ACC112 (cell line): ENCODE data around the gene PCSK5.
"Not testable (repeated sequence)": the region's sequence is repeated elsewhere in the genome, so short reads cannot be mapped to it uniquely, and the experiment has no call there.

Experiments used
- H2AFZ ChIP-seq: fragments of 200-600 bp; sonication (generic); one replicate; pipeline ENCODE4 v1.6.0; 2017; ENCODE audit warnings: antibody characterized with exemption, low read length; ENCODE audit not compliant: unreplicated experiment
- H3K27ac ChIP-seq: fragments of 200-600 bp; sonication (generic); 2 replicates; pipeline ENCODE4 v1.5.1; 2014; ENCODE audit warnings: low read depth, mild to moderate bottlenecking, antibody characterized with exemption, low read length, moderate library complexity
- H3K27me3 ChIP-seq: fragments of 200-600 bp; sonication (generic); 2 replicates; pipeline ENCODE4 v1.6.1; 2014; ENCODE audit warnings: mild to moderate bottlenecking, antibody characterized with exemption, low read length, moderate library complexity, mixed read lengths; ENCODE audit not compliant: insufficient read depth
- H3K36me3 ChIP-seq: fragments of 200-600 bp; sonication (generic); 2 replicates; pipeline ENCODE4 v1.6.1; 2016; ENCODE audit warnings: mild to moderate bottlenecking, antibody characterized with exemption, low read length, moderate library complexity, mixed read lengths; ENCODE audit not compliant: insufficient read depth
- H3K4me1 ChIP-seq: fragments of 200-600 bp; sonication (generic); one replicate; pipeline ENCODE4 v1.6.1; 2016; ENCODE audit warnings: low read length, mixed read lengths; ENCODE audit not compliant: insufficient read depth, unreplicated experiment, control insufficient read depth
- H3K4me3 ChIP-seq: fragments of 200-600 bp; sonication (generic); 2 replicates; pipeline ENCODE4 v1.5.1; 2014; ENCODE audit warnings: mild to moderate bottlenecking, low read depth, low read length
- H3K79me2 ChIP-seq: fragments of 200-600 bp; sonication (generic); one replicate; pipeline ENCODE4 v1.6.0; 2016; ENCODE audit warnings: low read length; ENCODE audit not compliant: control insufficient read depth, unreplicated experiment, insufficient read depth

Gene PCSK5

GRCh38 chr9:75866273-75866871 is 24.1 kb upstream of the PCSK5 start:
- no peaks in the 10 kb centered on the region for H3K36me3 ChIP-seq
- H3K4me1 ChIP-seq = no peaks in the 10 kb centered on the region
- no peaks in the 10 kb centered on the region for H3K79me2 ChIP-seq
- H3K4me3 ChIP-seq = no peak overlapping the region
- H3K27ac ChIP-seq = no peak overlapping the region
- peaks cover 16% of the 10 kb centered on the region; the same call in 1 of the 2 replicates for H3K27me3 ChIP-seq
- no peak overlapping the region for H2AFZ ChIP-seq

GRCh38 chr9:75868526-75868925 is 21.9 kb upstream of the PCSK5 start:
- H3K4me3 ChIP-seq, H3K27ac ChIP-seq, H3K36me3 ChIP-seq, H2AFZ ChIP-seq, H3K79me2 ChIP-seq, H3K4me1 ChIP-seq: not testable (repeated sequence)
- peaks cover 11% of the 10 kb centered on the region; the same call in 1 of the 2 replicates for H3K27me3 ChIP-seq

- Histone ChIP-seq H3K36me3 (no peaks in the 10 kb centered on the region), H3K27ac (no peak overlapping the region), H2AFZ (no peak overlapping the region), H3K4me1 (no peaks in the 10 kb centered on the region), H3K27me3 (peaks cover 11% of the 10 kb centered on the region; the same call in 1 of the 2 replicates), H3K79me2 (no peaks in the 10 kb centered on the region), H3K4me3 (no peak overlapping the region)
Measured at GRCh38 chr9:75869236-75869635, 21.2 kb upstream of the PCSK5 start.

- H3K4me1 ChIP-seq = no peaks in the 10 kb centered on the region
- no peak overlapping the region for H3K4me3 ChIP-seq
- no peaks in the 10 kb centered on the region for H3K79me2 ChIP-seq
Measured at GRCh38 chr9:75870450-75870849, 20.0 kb upstream of the PCSK5 start.

GRCh38 chr9:75871624-75872023 is 18.8 kb upstream of the PCSK5 start:
- Histone ChIP-seq H3K36me3 (no peaks in the 10 kb centered on the region), H3K4me1 (no peaks in the 10 kb centered on the region), H2AFZ (no peak overlapping the region), H3K27ac (no peak overlapping the region), H3K4me3 (no peak overlapping the region), H3K27me3 (peaks cover 9% of the 10 kb centered on the region; the same call in 1 of the 2 replicates), H3K79me2 (no peaks in the 10 kb centered on the region)

More at GRCh38 chr9:75870450-75870849, 20.0 kb upstream of the PCSK5 start:
- no peak overlapping the region for H2AFZ ChIP-seq
- H3K27ac ChIP-seq = no peak overlapping the region
- no peaks in the 10 kb centered on the region for H3K36me3 ChIP-seq
- peaks cover 11% of the 10 kb centered on the region; the same call in 1 of the 2 replicates for H3K27me3 ChIP-seq

GRCh38 chr9:75873712-75874111 is 16.8 kb upstream of the PCSK5 start:
- Histone ChIP-seq H3K4me1 (no peaks in the 10 kb centered on the region), H3K4me3 (no peak overlapping the region), H3K27me3 (0 out of 2 replicates have a peak, but pooled peaks cover 3% of the 10 kb centered on the region), H3K36me3 (no peaks in the 10 kb centered on the region), H3K79me2 (no peaks in the 10 kb centered on the region), H3K27ac (no peak overlapping the region), H2AFZ (no peak overlapping the region)

GRCh38 chr9:75876999-75877640 is 13.4 kb upstream of the PCSK5 start:
- no peak overlapping the region for H3K27ac ChIP-seq
- no peaks in the 10 kb centered on the region for H3K4me1 ChIP-seq
- no peak overlapping the region for H3K4me3 ChIP-seq
- H3K36me3 ChIP-seq = no peaks in the 10 kb centered on the region
- H3K79me2 ChIP-seq = no peaks in the 10 kb centered on the region
- no peaks in the 10 kb centered on the region for H3K27me3 ChIP-seq
- H2AFZ ChIP-seq = no peak overlapping the region

GRCh38 chr9:75878488-75878860 is 12.0 kb upstream of the PCSK5 start:
- no peak overlapping the region for H3K27ac ChIP-seq

GRCh38 chr9:75880618-75881017 is 9.9 kb upstream of the PCSK5 start:
- H2AFZ ChIP-seq = no peak overlapping the region
- no peaks in the 10 kb centered on the region for H3K79me2 ChIP-seq

More at GRCh38 chr9:75878488-75878860, 12.0 kb upstream of the PCSK5 start:
- no peak overlapping the region for H2AFZ ChIP-seq
- H3K27me3 ChIP-seq = no peaks in the 10 kb centered on the region
- no peaks in the 10 kb centered on the region for H3K36me3 ChIP-seq
- no peaks in the 10 kb centered on the region for H3K79me2 ChIP-seq
- no peak overlapping the region for H3K4me3 ChIP-seq
- no peaks in the 10 kb centered on the region for H3K4me1 ChIP-seq

GRCh38 chr9:75881761-75882160 is 8.7 kb upstream of the PCSK5 start:
- no peaks in the 10 kb centered on the region for H3K4me1 ChIP-seq

More at GRCh38 chr9:75880618-75881017, 9.9 kb upstream of the PCSK5 start:
- H3K4me3 ChIP-seq = no peak overlapping the region
- H3K27me3 ChIP-seq = no peaks in the 10 kb centered on the region
- H3K27ac ChIP-seq = no peak overlapping the region
- no peaks in the 10 kb centered on the region for H3K36me3 ChIP-seq
- H3K4me1 ChIP-seq = no peaks in the 10 kb centered on the region

GRCh38 chr9:75885652-75886051 is 4.8 kb upstream of the PCSK5 start:
- Histone ChIP-seq H3K4me3 (no peak overlapping the region), H2AFZ (no peak overlapping the region), H3K27ac (no peak overlapping the region), H3K36me3 (no peaks in the 10 kb centered on the region), H3K27me3 (peaks cover 3% of the 10 kb centered on the region; the same call in 1 of the 2 replicates), H3K79me2 (no peaks in the 10 kb centered on the region), H3K4me1 (peaks cover 4% of the 10 kb centered on the region)

More at GRCh38 chr9:75881761-75882160, 8.7 kb upstream of the PCSK5 start:
- Histone ChIP-seq H3K4me3 (no peak overlapping the region), H3K36me3 (no peaks in the 10 kb centered on the region), H3K27me3 (no peaks in the 10 kb centered on the region), H3K79me2 (no peaks in the 10 kb centered on the region), H3K27ac (no peak overlapping the region), H2AFZ (no peak overlapping the region)
